Measurements from ENCODE around the gene ABL1.

ABL1 gene

DNA sequence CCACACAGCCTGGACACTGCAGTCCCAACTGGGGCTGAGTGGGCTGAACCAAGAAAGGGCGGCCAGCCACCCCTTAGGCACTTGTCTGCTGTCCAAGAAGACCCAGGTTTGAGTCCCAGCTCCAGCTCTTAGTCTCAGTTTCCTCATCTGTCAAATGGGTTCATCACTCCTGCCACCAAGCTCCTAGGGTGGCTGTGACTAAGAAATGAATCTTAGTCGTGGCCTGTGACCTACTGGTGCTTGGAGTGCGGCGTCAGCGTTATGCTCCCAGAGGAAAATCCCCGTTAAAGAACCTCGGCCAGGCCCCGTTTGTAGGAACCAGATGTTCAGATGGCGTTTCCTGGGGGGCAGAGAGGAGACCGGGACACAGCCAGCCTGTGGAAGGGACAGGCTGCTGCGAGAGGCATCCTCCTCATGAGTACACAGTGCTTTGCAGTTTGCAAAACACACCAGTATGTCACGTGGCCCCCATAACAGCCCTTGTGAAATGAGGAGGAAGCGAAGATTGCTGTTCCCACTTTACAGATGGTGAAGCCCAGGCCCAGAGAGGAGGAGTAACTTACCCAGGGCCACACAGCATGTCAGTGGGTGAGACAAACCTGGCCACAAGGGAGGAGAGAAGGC is 100.7 kb downstream of the ABL1 start:
- DNase-seq = no peak

DNA sequence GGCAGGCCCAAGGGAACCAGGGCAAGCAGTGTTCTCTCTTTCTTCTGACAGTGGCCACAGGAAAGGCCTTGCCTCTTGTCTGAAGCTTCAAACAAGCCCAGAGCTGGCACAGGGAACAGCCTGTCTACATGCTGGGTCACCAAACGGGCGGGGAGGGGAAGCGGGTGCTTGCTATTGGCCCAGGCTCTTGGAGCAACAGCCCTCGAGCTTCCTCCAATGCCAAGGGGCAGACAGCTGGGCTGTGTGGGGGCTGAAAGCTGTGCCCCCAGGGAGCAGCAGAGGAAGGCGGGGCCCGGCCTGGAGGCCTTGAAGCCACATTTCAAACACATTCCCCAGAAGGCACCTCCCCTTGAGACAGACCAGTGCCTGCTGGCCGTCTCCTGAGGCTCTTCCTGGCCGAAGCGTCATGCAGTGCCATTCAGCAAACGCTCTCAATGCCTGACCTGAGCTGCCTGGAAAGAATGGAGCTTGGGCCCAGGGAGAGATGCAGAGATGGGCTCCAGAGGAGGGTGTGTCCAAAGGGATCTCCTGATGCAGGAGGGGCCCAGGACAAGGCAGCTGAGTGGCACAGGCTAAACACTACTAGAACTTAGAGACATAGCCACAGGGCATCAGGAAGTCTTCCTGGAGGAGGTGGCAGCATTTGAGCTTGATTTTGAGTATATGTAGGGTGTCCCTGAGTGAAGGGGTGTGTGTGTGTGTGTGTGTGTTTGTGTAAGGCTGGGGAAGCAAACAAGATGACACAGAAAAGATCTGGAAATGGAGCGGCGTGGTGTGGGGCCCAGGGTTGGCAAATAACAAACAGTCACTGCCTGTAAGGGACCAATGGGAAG is 101.4 kb downstream of the ABL1 start:
- no peak for DNase-seq

All from NCI-H1436 (cell line).